ENCODE data around the gene ATP1A4. TPM values are rescaled to one million over a fixed set of nuclear protein-coding genes. Genes with fewer than 3 reads are reported as not detected.

Gene ATP1A4
- total RNA-seq, 4 donors from 2014 or later = 0.07 to 0.47 TPM; not detected in 2

- no peaks in the 10 kb centered on the region for H3K36me3 ChIP-seq
- H3K27me3 ChIP-seq = no peaks in the 10 kb centered on the region
- intact Hi-C loops (cut with DNase I; ENCODE audit: low total_unique reads) = no loop called here
- H3K27ac ChIP-seq = no peak overlapping the region
- H3K4me1 ChIP-seq = no peaks in the 10 kb centered on the region
- no peak overlapping the region for H3K4me3 ChIP-seq
- TF ChIP-seq, protein P1, sequence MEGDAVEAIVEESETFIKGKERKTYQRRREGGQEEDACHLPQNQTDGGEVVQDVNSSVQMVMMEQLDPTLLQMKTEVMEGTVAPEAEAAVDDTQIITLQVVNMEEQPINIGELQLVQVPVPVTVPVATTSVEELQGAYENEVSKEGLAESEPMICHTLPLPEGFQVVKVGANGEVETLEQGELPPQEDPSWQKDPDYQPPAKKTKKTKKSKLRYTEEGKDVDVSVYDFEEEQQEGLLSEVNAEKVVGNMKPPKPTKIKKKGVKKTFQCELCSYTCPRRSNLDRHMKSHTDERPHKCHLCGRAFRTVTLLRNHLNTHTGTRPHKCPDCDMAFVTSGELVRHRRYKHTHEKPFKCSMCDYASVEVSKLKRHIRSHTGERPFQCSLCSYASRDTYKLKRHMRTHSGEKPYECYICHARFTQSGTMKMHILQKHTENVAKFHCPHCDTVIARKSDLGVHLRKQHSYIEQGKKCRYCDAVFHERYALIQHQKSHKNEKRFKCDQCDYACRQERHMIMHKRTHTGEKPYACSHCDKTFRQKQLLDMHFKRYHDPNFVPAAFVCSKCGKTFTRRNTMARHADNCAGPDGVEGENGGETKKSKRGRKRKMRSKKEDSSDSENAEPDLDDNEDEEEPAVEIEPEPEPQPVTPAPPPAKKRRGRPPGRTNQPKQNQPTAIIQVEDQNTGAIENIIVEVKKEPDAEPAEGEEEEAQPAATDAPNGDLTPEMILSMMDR (IDR thresholded peaks at IDR 0.05 in 4 of 5, conservative IDR thresholded peaks at IDR 0.05 in 1 of 5) = no peak
- TF ChIP-seq POLR2A (IDR thresholded peaks at IDR 0.05) = no peak
- no peaks in the 10 kb centered on the region for H3K9me3 ChIP-seq
- DNase-seq (no peak), ATAC-seq (no peak)
- in situ Hi-C loops (cut with MboI; ENCODE audit: low sequenced_read_pairs in 4 of 4) = no loop called here
Measured at GRCh38 chr1:160156361-160156760, 5.0 kb downstream of the ATP1A4 start.

- intact Hi-C loops (cut with DNase I; ENCODE audit: low total_unique reads) (no loop called here), in situ Hi-C loops (cut with MboI; ENCODE audit: low sequenced_read_pairs in 4 of 4) (no loop called here)
- no peaks in the 10 kb centered on the region for H3K4me1 ChIP-seq
- H3K27ac ChIP-seq = no peak overlapping the region
- H3K9me3 ChIP-seq = no peaks in the 10 kb centered on the region
- no peak overlapping the region for H3K4me3 ChIP-seq
- no peak for ATAC-seq
- DNase-seq = no peak
- H3K36me3 ChIP-seq = no peaks in the 10 kb centered on the region
- H3K27me3 ChIP-seq = no peaks in the 10 kb centered on the region
- no peak for TF ChIP-seq POLR2A (IDR thresholded peaks at IDR 0.05)
- TF ChIP-seq, protein P1 (IDR thresholded peaks at IDR 0.05 in 4 of 5, conservative IDR thresholded peaks at IDR 0.05 in 1 of 5) = no peak
Measured at GRCh38 chr1:160157174-160157573, 5.8 kb downstream of the ATP1A4 start.

DNA sequence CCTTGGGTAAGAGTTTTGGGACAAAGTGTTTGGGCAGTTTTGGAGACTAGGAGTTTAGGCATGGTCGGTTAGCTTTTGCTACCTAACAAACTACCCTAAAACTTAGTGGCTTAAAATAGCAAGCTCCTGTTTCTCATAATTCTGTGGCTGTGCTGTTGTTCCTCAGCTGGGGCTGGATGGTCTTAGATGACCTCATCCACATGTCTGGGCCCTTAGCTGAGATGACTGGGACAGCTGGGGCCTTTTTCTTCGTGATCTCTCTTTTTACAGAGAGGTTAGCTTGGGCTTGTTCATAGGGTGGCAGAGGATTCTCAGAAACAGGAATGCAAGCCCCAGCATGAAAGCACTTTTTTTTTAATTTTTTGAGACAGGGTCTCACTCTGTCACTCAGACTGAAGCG is 6.6 kb downstream of the ATP1A4 start:
- Histone ChIP-seq H3K4me3 (no peak overlapping the region), H3K4me1 (no peaks in the 10 kb centered on the region), H3K27me3 (no peaks in the 10 kb centered on the region), H3K9me3 (no peaks in the 10 kb centered on the region), H3K36me3 (no peaks in the 10 kb centered on the region), H3K27ac (no peak overlapping the region)
- intact Hi-C loops (cut with DNase I; ENCODE audit: low total_unique reads) (no loop called here), in situ Hi-C loops (cut with MboI; ENCODE audit: low sequenced_read_pairs in 4 of 4) (no loop called here)
- DNase-seq = no peak
- no peak for ATAC-seq
- no peak for TF ChIP-seq POLR2A (IDR thresholded peaks at IDR 0.05)
- TF ChIP-seq, protein P1 (IDR thresholded peaks at IDR 0.05 in 4 of 5, conservative IDR thresholded peaks at IDR 0.05 in 1 of 5) = no peak

- H3K27ac ChIP-seq = no peak overlapping the region
- DNase-seq (no peak), ATAC-seq (no peak)
- TF ChIP-seq, protein P1 (IDR thresholded peaks at IDR 0.05 in 4 of 5, conservative IDR thresholded peaks at IDR 0.05 in 1 of 5) = no peak
- TF ChIP-seq POLR2A (IDR thresholded peaks at IDR 0.05) = no peak
- no peaks in the 10 kb centered on the region for H3K36me3 ChIP-seq
- in situ Hi-C loops (cut with MboI; ENCODE audit: low sequenced_read_pairs in 4 of 4) = no loop called here
- no peaks in the 10 kb centered on the region for H3K27me3 ChIP-seq
- H3K4me1 ChIP-seq = no peaks in the 10 kb centered on the region
- intact Hi-C loops (cut with DNase I; ENCODE audit: low total_unique reads) = no loop called here
- no peaks in the 10 kb centered on the region for H3K9me3 ChIP-seq
- H3K4me3 ChIP-seq = no peak overlapping the region
Measured at GRCh38 chr1:160158534-160158933, 7.1 kb downstream of the ATP1A4 start.

GRCh38 chr1:160159846-160160245 is 8.4 kb downstream of the ATP1A4 start:
- intact Hi-C loops (cut with DNase I; ENCODE audit: low total_unique reads) (loop anchor here (5.0 kb wide), 1 partner anchor 58 kb away; no protein-coding TSS in a partner anchor), in situ Hi-C loops (cut with MboI; ENCODE audit: low sequenced_read_pairs in 4 of 4) (no loop called here)
- Histone ChIP-seq H3K4me1 (no peaks in the 10 kb centered on the region), H3K36me3 (no peaks in the 10 kb centered on the region), H3K27ac (no peak overlapping the region), H3K4me3 (no peak overlapping the region), H3K9me3 (no peaks in the 10 kb centered on the region), H3K27me3 (no peaks in the 10 kb centered on the region)
- ATAC-seq (no peak), DNase-seq (no peak)
- TF ChIP-seq, protein P1 (IDR thresholded peaks at IDR 0.05 in 4 of 5, conservative IDR thresholded peaks at IDR 0.05 in 1 of 5) = no peak
- TF ChIP-seq POLR2A (IDR thresholded peaks at IDR 0.05) = no peak

Data from gastrocnemius medialis (tissue), 4 donors.